HG03066 (cell line): Measurements from ENCODE around the gene FKBP9.

ENCODE experiments used
- ATAC-seq: cut with Tn5 transposase; IDR thresholded peaks from one replicate; pipeline ENCODE4 v1.9.1; 2021; ENCODE audit warnings: low read depth; ENCODE audit not compliant: unreplicated experiment

The FKBP9 gene

DNA sequence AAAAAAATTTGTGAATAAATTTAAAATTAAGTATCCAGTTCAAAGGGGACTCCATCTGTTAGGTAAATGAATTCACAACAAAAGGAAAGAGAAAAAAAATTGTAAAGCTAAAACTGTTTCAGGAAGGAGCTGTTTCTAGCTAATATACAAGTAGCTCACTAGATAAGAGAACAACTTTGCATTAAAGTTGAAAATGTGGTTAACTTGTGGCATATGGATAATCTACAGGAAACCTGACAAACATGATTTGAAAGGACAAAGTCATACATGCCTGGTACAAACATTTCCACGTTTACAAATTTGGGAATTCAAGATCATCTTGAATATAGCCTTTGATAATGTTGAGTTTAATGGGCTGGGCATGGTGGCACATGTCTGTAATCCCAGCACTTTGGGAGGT, 96.5 kb downstream of the FKBP9 start:
- no peak for ATAC-seq

- no peak for ATAC-seq
Measured at GRCh38 chr7:33054261-33054964, 97.2 kb downstream of the FKBP9 start.

DNA sequence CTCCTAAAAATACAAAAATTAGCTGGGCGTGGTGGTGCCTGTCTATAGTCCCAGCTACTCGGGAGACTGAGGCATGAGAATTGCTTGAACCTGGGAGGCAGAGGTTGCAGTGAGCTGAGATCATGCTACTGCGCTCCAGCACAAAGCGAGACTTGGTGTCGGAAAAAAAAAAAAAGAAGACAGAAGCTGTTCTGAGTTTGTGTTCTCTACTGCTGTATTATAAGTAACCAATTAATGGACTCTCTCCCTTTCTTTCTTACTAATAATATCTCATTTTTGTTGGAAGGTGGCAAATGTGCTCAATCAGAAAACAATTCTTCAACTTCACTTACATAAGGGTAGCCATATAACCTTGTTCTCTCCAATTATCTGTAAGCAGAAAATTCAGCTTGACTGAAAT, 97.9 kb downstream of the FKBP9 start:
- no peak for ATAC-seq
